Stimulated activated CD8-positive, alpha-beta memory T cell treated with anti-CD3 and anti-CD28 coated beads, Interleukin-7, amount 100 ng/mL, for 1 hour (primary cell): ENCODE results near the gene UBXN4.
"Not testable (repeated sequence)": the region's sequence is repeated elsewhere in the genome, so short reads cannot be mapped to it uniquely, and the experiment has no call there.

Experiments
- DNase-seq, 2 donors: peaks; one replicate each; pipeline ENCODE4 v3.0.0-alpha.2; 2020; ENCODE audit warnings: low read depth in 2 of 2

The UBXN4 gene

DNA sequence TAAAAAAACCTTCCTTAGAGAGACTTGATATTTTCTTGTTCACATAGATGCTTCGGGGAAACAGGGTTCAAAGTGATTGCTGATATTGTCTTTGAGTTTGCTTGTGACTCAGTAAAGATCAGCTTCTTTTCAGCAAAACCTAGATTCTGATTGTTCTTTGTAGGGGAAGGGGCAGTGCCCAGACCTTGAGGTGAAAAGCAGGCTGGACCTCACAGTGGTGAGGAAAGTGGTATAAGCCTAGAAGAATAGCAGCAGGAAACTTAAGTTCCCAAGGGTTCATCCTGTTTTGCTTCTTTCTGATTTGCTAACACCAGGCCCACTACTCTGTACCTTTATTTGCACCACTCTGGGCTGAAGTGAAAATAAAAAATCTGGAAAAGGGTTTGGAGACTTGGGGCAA, 20.9 kb downstream of the UBXN4 start:
- no peak for DNase-seq

- no peak for DNase-seq
These were observed 27.2 kb downstream of the UBXN4 start for GRCh38 chr2:135768863-135769262.

GRCh38 chr2:135773319-135773718, 31.7 kb downstream of the UBXN4 start:
- no peak for DNase-seq

DNA sequence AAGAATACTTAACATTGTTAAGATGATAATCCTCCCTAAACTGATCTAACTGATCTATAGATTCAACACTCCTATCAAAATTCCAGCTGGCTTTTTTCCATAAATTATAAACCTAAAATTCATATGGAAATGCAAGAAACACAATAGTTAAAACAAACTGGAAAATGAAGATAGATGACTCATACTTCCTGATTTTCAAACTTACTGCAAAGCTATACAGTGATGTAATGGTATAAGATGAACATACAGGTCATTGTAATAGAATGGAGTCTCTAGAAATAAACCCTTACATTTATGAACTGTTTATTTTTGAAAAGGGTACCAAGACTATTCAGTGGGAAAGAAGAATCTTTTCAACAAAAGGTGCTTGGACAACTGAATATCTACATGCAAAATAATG, 32.3 kb downstream of the UBXN4 start:
- DNase-seq: no peak

DNA sequence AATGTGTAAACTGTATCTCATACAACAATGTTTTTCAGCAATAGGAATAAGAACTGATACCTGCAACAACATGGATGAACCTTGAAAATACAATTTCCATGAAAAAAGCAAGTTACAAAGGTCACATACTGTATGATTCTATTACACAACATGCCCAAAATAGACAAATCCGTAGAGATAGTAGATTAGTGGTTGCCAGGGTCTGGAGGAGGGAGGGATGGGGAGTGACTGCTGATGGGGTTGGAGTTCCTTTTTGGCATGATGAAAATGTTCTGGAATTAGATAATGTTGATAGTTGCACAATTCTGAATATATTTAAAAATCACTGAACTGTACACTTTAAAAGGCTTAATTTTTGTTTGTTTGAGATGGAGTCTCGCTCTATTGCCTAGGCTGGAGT, 33.8 kb downstream of the UBXN4 start:
- DNase-seq: no peak

DNA sequence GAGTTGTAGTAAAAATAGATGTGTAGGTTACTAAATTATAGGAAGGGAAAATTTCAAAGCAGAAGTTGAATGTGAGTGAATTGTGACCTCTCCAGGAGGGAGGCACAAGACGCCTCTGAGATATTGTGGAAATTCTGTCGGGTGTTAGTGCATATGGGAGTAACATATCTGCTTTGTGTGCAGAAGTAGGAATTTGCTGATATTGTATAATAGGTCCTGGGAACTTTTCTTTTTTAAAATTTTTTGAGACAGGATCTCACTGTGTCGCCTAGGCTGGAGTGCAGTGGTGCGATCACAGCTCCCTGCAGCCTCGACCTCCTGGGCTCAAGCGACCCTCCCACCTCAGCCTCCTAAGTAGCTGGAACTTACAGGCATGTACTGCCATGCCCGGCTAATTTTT, 34.7 kb downstream of the UBXN4 start:
- no peak for DNase-seq

- DNase-seq: no peak
These were observed 40.6 kb downstream of the UBXN4 start for GRCh38 chr2:135782231-135782630.

GRCh38 chr2:135783439-135783838, 41.8 kb downstream of the UBXN4 start:
- DNase-seq: no peak

GRCh38 chr2:135785032-135785431, 43.4 kb downstream of the UBXN4 start:
- no peak for DNase-seq

DNA sequence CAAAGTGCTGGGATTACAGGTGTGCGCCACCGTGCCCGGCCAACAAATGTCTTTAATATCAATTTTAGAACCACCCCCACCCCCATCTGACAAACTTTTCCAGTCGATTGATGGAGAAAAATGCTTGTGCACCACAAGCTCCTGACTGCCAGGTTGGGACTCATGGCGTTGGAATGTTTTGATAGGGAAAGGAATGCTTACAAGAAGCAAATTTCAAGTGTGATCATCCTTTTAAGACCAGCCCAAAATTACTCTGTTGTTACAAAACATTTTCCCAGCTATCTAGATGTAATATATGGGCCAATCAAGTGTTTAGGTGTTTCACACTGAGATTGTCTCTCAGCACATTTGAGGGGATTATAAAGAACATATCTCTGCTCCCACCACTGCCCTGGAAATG, 45.2 kb downstream of the UBXN4 start:
- no peak for DNase-seq

- no peak for DNase-seq
These were observed 48.8 kb downstream of the UBXN4 start for GRCh38 chr2:135790423-135790822.

- DNase-seq: no peak
These were observed 49.9 kb downstream of the UBXN4 start for GRCh38 chr2:135791418-135792190.

DNA sequence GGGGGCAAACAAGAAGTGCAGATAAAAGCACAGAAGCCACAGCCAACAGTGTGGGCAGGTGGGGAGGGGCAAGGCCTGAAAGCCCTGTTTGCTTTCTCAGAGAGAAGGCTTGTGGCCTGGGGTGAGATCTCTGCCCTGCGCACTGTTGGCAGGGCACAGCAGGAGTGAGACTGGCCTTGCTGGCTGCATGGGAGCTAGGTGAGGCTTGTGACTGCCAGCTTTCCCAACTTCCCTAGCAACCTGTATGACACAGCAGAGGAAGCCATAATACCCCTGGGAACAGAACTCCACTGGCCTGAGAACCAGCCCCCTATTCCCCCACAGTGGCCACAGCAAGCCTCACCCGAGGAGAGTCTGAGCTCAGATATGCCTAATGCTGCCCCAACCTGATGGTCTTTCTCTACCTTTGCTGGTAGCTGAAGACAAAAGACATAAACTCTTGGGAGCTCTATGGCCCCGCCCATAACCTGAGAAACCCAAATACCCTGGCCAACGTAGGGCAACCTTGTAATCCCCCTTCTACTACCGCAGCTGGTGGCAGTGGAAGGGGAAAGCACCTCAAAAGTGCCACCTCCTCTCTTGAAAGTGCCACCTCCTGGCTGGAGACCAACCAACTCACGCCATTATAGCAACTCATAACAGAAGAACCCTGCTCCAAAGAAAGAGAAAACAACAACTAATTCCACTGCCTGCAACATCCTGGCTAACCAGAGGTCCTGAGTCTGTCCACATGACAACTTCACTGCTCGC, 50.9 kb downstream of the UBXN4 start:
- DNase-seq: no peak

GRCh38 chr2:135795641-135796040, 54.0 kb downstream of the UBXN4 start:
- not testable (repeated sequence) for DNase-seq

DNA sequence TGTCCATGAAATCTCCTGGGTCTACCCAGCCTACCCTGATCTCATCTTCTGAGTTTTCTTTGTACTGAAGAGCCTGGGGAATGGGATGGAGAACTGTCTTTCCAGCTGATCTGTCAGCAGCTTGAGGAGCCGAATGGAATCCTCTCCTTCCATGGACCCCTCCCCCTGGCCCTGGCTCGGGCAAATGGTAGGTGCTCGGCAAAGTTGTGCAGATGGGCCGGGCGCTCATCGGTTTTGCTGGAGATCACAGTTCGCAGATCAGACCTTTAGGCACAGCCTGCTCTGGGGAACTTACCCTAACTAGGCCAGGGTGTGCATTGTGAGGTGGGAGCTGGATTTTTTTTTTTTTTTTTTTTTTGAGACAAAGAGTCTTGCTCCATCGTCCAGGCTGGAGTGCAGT, 55.0 kb downstream of the UBXN4 start:
- no peak for DNase-seq

- peak; percentile 56 to 58 for DNase-seq
These were observed 56.0 kb downstream of the UBXN4 start for GRCh38 chr2:135797497-135798274.

DNA sequence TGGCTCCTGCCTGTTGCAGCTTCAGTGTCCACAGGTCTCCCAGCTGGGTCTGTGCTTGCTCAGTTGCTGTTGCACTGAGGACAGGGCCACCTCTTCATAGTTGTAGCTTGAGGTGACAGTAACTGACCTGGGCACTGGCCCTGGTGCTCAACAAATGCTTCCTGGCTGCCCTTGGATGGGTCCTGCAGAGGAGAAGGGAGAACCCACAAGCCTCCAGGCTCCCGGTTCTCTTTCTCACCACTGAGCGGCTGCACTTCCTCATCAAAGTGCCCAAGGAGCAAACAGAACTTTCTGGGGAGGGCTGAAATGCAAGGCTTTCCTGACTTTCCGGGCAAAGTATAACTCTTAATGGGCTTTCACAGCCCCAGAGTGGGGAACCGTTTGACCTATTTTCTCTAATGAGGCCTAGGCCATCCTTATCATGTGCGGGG, 56.6 kb downstream of the UBXN4 start:
- DNase-seq: no peak

GRCh38 chr2:135798762-135799161, 57.1 kb downstream of the UBXN4 start:
- no peak for DNase-seq

GRCh38 chr2:135799738-135800137, 58.1 kb downstream of the UBXN4 start:
- DNase-seq: no peak

GRCh38 chr2:135800513-135801460, 59.1 kb downstream of the UBXN4 start:
- DNase-seq: no peak

GRCh38 chr2:135802350-135802749, 60.7 kb downstream of the UBXN4 start:
- no peak for DNase-seq
